RKO (cell line): ENCODE results near the gene RNF26.

Experiments used
- DNase-seq: peaks from one replicate; pipeline ENCODE4 v3.0.0-alpha.2; 2016; ENCODE audit warnings: low spot score

RNF26 gene

DNA sequence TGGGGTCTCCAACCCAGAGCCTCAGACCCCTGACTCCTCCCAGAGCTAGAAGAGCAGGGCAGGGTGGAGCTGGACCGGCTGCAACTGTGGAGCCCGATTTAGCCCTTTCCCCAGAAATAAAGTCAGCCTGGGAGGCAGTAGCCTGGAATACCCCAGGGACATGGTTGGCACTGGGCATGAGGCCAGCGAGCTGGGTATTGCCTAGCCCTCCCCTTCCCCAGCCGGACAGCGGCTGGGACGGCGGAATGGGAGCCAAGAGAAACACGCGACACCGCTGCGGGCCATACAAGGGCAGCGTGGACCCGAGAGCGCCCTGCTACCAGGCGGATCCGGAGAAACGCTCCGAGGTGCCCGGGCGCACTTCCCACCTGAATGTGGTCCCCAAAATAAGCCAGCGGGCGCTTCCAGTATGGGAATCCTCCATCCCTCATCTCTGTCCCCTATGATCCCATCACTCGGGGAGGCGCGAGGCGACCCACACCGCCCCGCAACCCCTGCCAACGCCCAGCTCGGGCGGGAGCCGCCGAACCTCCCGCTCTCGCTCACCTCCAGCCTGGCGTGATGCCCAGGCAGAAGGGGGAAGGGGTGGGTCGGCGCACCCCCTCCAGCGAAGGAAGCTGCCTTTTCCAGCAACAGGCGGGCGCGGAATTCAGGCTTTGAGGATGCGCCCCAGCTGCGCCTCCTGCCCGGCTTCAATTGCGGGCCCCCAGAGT, 18.2 kb upstream of the RNF26 start:
- no peak for DNase-seq

DNA sequence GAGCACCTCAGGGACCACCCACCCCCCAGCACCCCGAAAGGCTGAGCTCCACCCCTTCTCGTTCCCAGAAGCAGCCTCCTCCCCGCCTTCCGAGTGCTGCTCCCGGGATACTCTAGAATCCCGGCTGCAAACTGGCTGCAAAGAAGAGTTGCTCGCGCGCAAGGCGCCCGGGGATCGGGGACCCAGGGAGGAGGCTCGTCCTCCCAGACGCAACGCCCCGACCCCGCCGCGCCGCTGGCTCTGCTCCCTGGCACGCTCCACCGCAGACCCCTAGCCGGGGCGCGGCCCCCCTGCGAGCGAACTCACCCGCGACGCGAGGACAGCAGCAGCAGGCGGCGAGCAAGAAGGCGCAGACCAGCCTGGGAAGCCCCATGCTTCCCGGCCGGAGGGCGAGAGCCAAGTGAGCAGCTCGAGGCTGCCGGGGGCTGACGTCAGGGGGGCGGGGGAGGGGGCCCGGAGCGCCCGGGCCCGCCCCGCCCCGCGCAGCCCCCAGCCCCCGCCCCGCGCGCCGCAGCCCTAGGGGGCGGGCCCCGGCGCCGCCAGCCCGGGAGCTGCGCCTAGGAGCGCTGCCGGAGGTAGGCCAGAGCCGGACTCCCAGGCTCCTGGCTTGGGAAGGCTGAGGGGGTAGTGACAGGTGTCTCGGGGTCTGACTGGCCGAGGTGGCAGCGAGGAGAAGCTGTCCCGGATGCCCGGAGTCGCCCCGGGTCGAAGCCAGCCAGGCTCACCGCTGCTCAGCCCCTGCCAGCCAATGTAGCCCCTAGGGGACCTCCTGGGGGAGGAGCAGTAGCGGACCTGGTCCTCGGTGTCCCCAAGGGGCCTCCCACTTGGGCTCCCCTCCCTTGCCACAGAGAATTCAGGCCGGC, 17.4 kb upstream of the RNF26 start, which contains the start of gene MCAM:
Gene MCAM (minus strand): TSS at position 402 of the 863 bp plus-strand sequence. CDS start 29 bp downstream, at position 373.
- DNase-seq = no peak

DNA sequence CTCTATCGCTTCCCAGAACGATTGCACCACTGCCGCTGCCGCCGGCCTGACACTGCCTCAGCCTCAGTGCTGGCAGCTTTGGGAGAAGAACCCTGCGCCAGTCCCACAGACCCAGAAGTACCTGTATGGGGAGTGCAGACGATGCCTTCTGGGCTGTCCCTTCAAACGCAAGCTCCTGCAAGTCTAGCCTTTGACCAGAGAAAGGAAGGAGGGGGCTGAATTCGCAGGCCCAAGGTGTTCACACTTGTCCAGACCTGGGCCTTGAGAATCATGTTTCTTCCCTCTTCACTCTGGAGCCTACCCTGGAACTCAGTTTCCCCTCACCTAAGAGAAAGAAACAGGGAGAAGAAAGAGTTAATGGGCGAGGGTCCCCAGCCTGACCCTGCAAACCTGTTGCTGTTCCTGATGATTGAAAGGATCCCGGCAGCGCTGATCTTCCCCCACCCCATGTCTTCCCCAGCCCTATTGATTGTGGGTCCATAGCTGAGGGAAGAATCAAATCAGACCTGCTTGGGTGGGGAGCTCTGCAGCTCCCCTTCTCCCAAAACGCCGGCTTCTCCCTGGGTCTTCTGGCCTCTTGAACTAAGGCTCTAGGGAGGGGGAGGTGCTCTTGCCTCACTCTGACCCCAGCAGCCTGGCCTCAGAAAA, 16.6 kb upstream of the RNF26 start:
- DNase-seq = no peak

DNA sequence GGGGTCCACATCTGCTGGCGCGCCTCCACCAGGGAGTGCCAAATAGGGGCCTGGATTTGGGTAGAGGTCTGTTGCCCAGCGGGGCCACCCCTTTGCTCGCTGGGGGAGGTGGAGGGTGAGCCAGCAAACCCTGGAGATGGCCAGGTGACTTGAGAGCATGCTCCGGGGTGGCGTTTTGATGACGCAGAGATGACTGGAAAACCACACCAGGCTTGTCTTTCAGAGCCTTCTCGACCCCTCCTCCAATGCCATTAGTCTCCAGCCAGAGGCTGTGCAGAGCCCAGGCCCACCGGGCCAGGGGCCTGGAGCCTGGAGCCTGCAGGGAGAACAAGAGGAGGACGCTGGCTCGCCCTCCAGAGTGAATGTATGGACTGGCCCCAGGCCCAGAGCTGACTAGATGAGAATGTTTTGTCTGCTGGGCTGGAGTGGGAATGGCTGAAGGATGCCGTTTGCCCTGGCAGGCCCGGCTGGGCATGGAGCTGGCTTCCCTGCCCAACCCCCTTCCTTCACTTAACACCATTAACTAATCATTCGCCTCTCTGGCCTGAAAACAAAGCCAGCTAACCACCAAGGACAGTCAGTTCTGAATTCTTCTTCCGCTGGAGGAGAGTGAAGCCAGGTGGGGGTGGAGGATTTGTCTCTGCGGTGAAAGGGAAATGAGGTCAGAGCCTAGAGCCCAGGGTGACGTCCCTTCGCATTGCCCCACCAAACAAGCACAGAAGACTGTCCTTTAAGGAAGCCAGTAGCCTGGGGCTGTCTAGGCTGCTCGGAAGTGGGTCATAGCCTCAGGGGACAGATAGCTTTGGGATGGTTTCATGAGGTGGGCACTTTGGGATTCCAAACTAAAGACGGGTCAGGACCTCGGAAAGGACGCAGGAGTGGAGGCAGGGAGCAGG, 15.8 kb upstream of the RNF26 start:
- DNase-seq = no peak

DNA sequence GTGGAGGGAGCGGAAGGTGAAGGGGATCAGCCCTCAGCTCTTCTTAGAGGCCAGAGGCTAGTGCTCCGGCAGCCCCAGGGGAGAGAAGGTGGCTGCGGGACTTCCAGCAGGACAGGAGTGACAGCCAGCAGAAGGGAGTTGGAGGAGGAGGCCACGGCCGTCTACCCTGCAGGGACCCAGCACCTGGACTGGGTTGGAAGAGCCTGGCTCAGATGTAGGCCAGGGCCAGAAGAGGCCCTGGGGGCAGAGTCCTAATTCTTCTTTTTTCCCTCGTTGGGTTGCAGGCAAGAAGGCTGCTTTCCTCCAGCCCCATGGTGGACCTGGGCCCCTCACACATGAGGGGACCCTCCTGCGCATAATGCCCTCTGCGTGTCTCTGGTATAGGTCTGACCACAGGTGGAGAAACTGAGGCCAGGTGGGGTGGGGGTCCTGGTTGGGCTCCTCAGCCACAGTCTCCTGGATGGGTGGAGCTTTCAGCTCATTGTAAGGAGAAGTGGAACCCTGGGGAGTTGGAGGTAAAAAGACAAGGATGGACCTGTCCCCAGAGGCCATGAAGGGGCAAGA, 15.1 kb upstream of the RNF26 start:
- DNase-seq = no peak

DNA sequence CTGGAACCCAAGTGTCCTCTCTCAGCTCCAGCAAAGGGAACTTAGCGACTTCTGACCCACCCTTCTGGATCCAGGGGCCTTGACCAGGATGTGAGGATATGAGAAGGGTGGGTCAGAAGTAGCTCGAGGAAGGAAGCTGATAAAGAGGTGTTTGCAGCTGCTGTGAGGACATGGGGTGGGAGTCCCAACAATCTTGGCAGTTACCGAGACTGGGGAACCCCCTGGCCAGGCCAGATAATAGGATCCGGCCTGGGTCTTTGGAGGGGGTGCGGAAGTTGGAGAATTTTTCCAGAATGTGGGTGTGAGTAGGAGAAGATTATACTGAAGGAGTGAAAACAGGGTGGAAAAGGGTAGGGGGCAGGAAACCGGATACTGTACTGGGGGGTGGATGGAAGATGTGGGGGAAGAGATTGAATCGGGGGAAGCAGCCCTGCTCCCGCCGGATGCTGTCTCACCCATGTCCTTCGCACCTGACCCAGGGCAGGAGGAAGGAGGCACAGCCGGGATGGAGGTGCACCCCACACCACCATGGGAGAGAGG, 14.6 kb upstream of the RNF26 start:
- no peak for DNase-seq

DNA sequence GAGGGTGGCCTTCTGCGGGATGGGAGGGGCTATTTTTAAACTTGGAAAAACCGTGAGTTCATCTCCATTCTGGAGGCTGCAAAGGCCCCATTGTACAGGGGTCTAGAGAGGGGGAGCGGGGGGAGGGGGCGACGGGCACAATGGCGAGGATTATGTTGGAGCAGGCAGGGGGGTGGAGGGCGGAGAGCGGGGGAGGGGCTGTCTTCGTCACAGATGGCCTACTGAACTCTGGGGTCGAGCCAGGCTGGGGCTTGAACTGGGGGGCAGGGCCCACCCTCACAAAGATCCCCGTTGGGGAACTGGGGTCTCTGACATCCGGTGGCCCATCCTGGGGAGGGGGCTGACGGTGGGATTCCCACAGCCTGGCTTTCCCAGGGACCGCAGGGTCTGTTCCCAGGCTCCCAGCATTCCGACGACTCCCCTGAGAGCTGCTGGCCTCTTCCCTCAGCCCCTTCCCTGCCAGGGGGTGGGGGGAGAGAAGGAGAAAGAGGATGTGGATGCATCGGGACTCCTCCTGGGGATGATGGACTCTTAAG, 14.0 kb upstream of the RNF26 start:
- no peak for DNase-seq

DNA sequence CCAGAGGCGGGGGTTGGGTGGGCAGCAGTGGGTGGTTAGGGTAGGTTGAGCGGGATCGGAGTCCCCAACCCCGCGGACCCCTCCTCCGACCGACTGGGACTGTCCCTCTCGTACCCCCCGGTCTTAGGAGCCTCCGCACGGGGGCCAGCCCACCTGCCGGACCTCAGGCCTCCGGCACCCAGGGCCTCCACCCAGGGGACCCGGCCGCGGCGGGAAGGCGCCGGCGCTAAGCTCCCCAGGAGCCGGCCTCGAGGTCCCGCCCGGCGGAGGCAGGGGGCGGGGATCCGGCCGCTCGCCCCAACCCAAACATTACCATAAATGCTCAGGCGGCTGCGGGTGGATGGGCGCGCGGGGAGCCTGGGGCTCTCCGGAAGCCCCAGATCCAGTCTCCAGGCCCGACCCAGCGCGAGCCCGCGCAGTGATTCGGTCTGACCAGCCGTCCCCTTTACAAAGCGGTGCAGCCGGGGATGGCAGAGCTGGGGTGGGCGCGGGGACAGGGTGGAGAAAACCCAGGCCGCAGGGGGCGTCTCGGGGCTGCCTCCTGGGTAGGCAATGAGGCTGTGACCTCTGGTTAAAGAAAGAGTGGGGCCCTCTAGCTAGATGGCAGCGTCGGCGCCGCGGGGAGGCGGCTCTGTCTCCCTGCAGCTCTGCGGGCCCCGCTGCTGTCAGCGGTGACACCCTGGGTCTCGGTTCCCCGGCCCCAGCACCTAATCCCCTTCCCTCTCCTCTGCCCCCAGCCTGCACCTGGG, 13.4 kb upstream of the RNF26 start:
- no peak for DNase-seq

DNA sequence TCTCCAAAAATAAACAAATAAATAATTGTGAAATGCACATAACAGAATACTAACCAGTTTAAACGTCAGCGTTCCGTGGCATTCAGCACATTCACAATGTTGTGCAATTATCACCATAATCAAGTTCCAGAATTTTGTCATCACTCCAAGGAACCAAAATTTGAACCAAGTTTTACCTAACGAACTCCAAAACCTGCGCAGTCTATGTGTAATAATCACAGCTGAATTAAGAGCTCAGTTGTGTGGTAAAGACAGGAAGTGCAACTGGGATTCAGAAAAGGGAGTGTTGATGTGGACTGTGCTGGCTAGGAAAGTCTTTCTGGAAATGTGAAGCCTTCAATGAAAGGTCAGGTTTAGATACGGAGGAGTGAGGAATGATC, 12.0 kb upstream of the RNF26 start:
- DNase-seq = no peak

DNA sequence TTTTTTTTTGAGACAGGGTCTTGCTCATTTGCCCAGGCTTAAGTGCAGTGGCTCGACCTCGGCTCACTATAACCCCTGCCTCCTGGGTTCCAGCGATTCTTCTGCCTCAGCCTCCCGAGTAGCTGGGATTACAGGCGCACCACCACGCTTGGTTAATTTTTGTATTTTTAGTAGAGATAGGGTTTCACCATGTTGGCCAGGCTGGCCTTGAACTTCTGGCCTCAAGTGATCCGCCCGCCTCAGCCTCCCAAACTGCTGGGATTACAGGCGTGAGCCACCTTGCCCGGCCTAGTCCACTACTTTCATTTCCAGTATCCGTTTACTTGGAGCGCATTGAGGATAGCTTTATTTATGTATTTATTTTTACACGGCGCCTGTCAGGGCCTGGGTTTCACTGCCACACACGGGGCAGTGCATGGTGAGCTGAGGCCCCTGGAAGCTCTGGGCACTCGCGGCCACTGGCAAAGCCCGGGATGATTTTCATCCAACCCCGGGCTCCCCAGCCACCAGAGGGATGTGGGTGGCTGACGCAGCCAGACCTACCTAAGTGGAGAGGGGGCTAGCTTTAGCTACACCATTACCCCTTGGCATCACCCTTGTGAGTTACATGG, 11.3 kb upstream of the RNF26 start:
- DNase-seq = no peak

DNA sequence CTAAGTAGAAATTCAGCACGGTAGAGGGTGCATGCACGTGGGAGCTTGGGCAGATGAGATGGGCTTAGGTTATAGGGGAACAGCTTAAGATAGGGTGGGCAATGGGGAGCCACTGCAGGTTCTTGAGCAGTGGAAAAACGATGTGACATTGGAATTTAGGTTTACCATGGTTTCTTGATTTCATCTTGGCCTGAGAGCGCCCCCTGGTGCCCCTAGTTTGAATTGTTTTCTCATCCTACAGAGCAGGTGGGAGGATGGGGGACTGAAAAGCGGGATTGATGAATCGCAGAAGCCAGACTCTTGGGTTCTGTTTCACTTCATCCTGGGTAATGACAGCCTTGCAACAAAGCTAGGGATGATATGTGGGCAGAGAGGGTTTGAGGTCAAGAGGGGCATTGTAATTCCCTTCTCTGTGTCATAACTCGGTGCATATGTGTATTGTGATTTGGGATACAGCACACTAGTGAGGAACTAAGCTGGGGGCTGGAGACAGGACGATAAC, 10.7 kb upstream of the RNF26 start:
- DNase-seq = peak; percentile 69

DNA sequence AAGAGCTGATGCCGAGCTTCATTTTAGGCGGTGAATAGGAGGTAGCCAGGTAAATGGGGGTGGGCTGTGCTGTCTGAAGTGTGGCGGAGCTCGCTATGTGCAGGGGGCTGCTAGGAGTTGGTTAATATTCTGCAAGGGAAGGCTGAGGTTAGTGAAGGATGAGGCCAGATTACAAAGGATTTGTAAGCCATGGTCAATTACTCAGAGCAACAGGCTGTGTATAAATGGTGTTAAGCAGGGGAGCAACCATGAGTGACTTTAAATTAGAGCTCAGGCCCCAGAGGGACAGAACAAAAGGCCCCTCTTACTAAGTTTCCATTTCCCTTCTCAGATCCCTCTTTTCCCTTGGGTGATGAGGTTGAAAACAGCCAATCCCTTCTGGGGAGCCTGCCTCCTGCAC, 10.1 kb upstream of the RNF26 start:
- DNase-seq = no peak

DNA sequence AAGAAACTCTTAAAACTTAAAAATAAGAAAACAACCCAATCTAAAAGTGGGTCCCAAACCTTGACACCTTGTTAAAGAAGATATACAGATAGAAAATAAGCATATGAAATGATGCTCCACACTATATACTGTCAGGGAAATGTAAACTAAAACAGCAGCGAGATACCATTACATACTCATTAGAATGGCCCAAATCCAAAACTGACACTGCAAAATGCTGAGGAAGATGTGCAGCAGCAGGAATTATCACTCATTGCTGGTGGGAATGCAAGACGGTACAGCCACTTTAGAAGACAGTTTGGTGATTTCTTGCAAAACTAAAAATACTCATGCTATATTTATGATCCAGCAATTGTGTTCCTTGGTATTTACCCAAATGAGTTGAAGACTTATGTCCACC, 5.0 kb upstream of the RNF26 start:
- no peak for DNase-seq

DNA sequence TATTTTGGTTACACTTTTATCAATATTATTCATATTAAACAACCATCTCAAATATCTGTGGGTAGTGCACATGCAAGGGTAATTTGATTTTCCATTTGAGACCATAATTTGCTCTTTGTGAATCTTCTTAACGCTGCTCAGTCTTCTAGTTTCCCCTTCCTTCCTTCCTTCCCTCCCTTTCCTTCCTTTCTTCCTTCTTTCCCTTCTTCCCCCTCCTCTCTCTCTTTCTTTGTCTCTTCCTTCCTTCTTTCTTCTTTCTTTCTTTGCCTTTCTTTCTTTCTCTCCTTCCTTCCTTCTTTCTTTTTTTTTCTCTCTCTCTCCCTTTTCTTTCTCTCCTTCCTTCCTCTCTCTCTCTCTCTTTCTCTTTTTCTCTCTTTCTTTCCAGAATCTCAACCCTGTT, 4.1 kb upstream of the RNF26 start:
- no peak for DNase-seq

DNA sequence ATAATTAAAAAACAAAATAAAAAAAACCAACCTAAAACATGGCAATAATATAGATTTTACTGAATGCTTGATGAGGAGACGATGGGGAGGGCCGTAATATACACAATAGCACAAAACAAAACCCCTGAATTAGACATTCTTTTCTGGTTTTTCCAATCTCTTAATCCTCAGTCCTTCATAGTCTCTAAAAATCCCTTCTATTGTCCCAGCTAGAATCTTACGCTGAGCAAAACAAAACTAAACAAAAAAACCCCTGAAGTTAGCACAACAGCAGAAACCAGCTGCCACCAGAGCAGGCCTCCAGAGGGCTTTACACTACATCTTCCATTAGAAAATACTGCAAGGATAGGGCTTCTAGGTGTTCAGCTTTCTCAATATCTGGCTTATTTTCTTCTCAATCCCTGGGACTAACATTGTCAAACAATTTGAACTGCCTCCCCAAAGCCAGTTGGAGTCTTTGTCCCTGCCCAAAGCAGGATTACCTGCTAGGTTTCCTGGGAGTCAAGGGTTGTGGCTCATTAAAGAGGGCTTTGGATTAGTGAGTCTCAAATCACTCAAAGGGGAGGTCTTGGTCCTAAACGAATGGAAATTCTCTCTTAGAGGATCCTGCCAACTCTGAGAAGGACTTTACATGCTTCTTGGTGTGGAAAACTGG, 2.1 kb upstream of the RNF26 start:
- DNase-seq = no peak

DNA sequence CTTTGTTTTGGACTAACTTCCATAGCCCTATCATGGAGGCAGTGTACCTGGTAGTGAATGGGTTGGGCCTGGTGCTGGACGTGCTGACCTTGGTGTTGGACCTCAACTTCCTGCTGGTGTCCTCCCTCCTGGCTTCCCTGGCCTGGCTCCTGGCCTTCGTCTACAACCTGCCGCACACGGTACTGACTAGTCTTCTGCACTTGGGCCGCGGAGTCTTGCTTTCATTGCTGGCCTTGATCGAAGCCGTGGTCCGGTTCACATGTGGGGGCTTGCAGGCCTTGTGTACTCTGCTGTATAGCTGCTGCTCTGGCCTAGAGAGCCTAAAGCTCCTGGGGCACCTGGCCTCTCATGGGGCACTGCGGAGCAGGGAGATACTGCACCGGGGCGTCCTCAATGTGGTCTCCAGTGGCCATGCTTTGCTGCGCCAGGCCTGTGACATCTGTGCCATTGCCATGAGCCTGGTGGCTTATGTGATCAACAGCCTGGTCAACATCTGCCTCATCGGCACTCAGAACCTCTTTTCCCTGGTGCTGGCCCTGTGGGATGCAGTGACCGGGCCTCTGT, 846 bp downstream of the RNF26 start:
- no peak for DNase-seq

DNA sequence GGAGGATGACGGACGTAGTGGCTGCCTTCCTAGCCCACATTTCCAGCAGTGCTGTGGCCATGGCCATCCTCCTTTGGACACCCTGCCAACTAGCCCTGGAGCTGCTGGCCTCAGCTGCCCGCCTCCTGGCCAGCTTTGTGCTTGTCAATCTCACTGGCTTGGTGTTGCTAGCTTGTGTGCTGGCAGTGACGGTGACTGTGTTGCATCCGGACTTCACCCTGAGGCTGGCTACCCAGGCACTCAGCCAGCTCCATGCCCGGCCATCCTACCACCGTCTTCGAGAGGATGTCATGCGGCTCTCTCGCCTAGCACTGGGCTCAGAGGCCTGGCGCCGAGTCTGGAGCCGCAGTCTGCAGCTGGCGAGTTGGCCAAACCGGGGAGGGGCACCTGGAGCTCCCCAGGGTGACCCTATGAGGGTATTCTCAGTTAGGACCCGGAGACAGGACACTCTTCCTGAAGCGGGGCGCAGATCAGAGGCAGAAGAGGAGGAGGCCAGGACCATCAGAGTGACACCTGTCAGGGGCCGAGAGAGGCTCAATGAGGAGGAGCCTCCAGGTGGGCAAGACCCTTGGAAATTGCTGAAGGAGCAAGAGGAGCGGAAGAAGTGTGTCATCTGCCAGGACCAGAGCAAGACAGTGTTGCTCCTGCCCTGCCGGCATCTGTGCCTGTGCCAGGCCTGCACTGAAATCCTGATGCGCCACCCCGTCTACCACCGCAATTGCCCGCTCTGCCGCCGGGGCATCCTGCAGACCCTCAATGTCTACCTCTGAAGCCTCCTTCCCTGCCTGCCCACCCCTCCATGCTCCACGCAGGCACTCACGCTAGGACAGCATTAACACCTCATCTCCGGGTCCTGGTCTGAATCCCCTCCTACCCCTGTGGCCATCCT, 1.6 kb downstream of the RNF26 start:
- DNase-seq = no peak
